Breast epithelium (tissue), 3 donors: ENCODE results near the gene VSIG2.

Source experiments
- POLR2A ChIP-seq: fragments of 450-650 bp; IDR thresholded peaks from one replicate; pipeline ENCODE4 v1.6.1; 2016; ENCODE audit warnings: antibody characterized with exemption, mild to moderate bottlenecking, moderate library complexity
- POLR2AphosphoS5 ChIP-seq, 3 donors: sonication (generic); formaldehyde crosslinking; IDR thresholded peaks; one replicate each; pipeline ENCODE4 v1.6.1; 2017; ENCODE audit warnings: antibody characterized with exemption in 3 of 3
- TF ChIP-seq, protein P1 (sequence below), 3 donors: fragments of 450-650 bp; IDR thresholded peaks; one replicate each; pipeline ENCODE4 v1.5.1; 2016 to 2017; ENCODE audit warnings: antibody characterized with exemption in 3 of 3, mild to moderate bottlenecking in 3 of 3, moderate library complexity in 3 of 3

DNA sequence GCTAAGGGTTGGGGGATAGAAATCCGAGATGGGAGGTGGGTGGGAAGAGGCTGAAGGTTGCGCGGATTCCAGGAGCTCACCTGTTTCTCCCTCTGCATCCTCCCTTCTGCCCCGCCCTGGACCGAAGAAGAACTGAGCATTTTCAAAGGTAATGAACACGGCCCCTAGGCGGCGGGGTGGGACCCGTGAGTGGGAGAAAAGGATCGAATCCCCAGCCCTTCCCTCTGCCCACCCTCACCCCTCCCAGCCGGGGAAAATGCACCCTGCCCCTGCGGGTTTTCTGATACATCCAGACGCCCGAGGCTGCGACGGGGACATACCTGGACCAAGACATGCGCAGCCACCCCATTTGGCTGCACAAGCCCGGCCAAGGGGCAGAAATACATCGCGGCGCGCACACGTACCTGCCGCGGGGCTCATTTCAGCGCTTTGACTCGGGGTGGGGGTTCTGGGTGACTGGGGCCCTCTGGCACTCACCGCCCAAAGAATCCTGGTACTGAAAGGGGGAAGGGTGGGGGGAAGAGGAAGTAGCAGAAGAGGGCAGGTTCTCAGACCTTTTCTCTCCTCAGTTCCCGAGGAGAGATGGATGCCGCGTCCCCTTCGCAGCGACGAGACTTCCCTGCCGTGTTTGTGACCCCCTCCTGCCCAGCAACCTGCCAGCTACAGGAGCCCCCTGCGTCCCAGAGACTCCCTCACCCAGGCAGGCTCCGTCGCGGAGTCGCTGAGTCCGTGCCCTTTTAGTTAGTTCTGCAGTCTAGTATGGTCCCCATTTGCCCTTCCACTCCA, 6.0 kb downstream of the VSIG2 start:
- TF ChIP-seq, protein P1, sequence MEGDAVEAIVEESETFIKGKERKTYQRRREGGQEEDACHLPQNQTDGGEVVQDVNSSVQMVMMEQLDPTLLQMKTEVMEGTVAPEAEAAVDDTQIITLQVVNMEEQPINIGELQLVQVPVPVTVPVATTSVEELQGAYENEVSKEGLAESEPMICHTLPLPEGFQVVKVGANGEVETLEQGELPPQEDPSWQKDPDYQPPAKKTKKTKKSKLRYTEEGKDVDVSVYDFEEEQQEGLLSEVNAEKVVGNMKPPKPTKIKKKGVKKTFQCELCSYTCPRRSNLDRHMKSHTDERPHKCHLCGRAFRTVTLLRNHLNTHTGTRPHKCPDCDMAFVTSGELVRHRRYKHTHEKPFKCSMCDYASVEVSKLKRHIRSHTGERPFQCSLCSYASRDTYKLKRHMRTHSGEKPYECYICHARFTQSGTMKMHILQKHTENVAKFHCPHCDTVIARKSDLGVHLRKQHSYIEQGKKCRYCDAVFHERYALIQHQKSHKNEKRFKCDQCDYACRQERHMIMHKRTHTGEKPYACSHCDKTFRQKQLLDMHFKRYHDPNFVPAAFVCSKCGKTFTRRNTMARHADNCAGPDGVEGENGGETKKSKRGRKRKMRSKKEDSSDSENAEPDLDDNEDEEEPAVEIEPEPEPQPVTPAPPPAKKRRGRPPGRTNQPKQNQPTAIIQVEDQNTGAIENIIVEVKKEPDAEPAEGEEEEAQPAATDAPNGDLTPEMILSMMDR (IDR thresholded peaks at IDR 0.05), result peak in 2 of 3 donors; percentile 9 to 20
- TF ChIP-seq POLR2A, result no peak
- TF ChIP-seq POLR2AphosphoS5 (IDR thresholded peaks at IDR 0.05), result no peak
